Stimulated activated CD8-positive, alpha-beta memory T cell treated with anti-CD3 and anti-CD28 coated beads, Interleukin-4, amount 100 ng/mL, for 4 hours (primary cell): ENCODE measurements around the gene SELENOM.

ENCODE experiments used
- DNase-seq, 2 donors: peaks; one replicate each; pipeline ENCODE4 v3.0.0-alpha.2; 2020; ENCODE audit warnings: low read depth in 2 of 2, low spot score in 1 of 2

SELENOM gene

DNA sequence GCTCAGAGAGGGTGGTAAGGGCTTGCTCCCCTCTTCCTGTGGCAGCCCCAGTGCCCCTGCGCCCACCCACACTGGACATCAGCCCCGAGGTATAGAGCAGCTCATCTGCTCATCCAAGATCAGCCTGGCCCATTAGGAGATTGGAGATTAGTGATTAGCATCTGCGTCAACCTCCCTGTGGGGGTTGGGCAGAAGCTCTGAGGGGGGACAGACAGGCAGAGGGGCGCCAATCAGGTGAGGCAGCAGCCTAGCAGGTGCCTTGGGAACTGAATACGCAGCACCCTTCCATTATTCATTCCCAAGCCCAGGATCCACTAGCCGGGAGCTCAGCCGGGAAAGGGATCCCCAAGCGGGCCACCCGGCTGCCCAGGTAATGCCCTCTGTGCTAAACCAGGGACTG lies 15.2 kb downstream of the SELENOM start:
- no peak for DNase-seq

DNA sequence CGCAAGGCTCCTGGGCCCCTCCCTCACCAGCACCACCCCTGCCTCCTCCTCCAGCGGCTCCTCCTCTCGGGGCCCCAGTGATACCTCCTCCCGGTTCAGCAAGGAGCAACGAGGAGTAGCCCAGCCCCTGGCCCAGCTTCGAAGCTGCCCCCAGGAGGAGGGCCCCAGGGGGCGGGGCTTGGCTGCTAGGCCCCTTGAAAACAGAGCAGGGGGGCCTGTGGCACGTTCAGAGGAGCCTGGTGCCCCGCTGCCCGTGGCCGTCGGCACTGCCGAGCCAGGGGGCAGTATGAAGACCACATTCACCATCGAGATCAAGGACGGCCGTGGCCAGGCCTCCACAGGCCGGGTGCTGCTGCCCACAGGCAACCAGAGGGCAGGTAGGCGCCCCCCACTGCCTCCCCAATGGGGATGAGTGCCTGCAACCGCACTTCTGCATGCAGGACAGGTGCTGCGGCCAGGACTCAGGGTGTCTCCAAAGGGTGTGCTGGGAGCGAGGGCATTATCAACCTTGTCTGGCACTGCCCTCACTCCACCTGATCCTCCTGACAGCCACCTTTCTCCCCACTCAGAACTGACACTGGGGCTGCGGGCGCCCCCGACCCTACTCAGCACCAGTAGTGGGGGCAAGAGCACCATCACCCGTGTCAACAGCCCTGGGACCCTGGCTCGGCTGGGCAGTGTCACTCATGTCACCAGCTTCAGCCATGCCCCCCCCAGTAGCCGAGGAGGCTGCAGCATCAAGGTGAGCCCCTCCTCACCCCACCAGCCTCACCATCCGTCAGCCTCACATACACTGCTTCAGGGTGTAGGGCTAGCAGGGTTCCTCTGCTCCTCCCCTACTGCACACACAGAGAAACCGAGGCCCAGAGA lies 16.0 kb downstream of the SELENOM start:
- no peak for DNase-seq

DNA sequence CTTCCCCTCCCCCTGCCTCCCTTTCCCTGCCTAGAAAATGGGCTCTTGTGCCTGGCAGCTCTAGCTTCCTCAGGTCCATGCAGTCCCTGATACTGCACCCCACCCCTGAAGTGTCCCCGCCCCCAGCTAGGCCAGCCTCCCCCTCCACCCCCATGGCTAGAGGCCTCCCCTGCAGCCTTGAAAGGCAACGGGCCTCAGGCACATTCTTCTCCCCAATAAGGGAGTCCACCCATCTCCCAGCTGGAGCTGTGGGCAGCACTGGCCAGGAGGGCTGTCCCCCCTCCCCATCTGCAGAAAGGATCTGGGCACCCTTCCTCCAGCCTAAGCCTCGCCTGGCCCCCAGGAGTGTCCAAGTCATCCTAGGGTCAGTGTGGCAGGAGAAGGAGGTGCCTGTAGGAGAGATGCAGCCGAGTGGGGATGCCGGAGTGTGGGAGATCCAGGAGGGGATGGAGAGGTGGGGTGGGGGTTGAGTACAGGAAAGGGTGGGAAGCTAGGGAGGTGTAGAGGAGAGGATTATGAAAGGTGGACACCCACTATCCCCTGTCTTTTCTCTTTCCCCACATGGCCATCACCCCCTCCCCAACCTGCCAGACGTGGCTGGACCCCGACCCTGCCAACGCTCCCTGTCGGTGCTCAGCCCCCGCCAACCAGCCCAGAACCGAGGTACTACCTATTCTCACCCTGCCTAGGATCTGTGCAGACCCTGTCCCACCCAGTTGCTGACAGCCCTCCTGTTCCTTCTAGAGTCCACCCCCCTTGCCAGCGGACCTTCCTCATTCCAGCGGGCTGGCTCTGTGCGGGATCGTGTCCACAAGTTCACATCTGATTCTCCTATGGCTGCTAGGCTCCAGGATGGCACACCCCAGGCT lies 16.9 kb downstream of the SELENOM start:
- no peak for DNase-seq

DNA sequence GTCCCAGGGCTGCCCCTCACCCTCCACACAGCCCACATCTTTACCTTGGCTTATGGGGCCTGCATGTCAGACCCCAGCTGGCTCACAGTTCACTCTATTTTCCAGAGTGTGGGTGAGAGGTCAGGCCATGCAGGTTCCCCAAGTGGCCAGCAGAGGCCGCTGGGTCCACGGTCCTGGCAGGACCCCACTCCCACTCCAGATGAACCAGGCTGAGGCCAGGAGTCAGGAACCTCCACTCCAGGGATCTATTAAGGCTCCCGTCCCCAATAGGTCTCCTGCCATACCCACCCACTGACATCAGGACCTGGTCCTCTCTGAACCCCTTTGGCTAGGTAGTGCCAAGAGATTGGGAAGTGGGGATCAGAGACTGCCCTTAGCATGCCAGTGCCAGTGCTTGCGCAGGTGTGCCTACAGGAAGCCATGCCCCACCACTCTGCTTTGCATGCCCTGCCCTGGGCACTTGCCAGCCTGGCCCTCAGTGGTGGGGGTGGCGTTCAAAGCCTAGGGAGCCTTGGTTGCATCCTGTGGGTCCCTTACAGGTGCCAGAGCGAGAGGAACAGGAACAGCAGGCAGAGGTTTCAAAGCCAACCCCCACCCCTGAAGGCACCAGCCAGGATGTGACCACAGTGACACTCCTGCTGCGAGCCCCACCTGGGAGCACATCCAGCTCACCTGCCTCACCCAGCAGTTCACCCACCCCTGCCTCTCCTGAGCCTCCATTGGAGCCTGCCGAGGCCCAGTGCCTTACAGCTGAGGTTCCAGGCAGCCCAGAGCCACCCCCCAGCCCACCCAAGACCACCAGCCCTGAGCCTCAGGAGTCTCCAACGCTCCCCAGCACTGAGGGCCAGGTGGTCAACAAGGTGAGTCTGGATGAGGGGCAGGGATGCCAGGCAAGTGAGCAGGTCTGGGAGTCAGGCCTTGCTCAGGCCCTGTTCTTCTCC lies 17.9 kb downstream of the SELENOM start:
- DNase-seq = no peak

DNA sequence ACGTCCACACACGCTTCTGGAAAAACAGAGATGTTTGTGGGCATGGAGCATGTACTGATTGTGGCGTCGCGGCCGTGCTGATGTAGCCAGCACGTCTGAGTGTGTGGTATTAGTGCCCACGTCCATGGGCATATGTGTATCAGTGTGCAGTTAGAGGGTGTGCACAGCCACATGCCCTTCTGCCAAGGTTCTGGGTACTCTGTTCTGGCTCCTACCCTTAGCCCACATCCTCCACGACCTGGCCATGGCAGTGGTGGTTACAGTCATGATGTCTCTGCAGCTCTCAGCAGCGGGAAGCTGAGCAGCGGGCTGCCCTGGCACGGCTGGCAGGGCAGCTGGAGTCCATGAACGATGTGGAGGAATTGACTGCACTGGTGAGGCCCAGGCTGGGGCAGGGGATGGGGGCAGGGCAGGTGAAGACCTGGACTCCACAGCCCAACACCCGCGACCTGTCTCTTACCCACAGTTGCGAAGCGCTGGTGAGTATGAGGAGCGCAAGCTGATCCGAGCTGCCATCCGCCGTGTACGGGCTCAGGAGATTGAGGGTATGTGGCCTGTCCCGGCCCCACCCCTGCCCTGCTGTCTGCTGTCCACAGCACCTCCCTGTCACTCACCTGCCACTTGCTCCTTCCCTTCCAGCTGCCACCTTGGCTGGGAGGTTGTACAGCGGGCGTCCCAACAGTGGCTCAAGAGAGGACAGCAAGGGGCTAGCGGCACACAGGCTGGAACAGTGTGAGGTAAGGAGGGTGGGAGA lies 19.0 kb downstream of the SELENOM start:
- DNase-seq = no peak

DNA sequence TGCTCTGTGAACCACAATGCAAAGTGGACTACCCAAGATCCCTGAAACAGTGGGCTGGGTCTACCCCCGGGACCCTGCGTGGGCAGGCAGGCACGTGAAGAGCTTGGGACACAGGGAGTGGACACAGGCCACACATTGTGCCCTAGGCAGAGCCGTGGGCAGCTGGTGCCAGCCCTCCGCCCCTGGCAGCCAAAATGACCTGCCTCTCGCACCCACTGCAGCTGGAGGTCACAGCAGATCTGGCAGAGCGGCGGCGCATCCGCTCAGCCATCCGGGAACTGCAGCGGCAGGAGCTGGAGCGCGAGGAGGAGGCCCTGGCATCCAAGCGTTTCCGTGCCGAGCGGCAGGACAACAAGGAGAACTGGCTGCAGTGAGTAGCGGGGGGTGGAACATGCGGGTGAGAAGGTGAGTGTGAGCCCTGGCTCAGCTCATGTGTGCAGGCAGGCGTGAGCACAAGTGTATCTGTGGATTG lies 19.6 kb downstream of the SELENOM start:
- no peak for DNase-seq

DNA sequence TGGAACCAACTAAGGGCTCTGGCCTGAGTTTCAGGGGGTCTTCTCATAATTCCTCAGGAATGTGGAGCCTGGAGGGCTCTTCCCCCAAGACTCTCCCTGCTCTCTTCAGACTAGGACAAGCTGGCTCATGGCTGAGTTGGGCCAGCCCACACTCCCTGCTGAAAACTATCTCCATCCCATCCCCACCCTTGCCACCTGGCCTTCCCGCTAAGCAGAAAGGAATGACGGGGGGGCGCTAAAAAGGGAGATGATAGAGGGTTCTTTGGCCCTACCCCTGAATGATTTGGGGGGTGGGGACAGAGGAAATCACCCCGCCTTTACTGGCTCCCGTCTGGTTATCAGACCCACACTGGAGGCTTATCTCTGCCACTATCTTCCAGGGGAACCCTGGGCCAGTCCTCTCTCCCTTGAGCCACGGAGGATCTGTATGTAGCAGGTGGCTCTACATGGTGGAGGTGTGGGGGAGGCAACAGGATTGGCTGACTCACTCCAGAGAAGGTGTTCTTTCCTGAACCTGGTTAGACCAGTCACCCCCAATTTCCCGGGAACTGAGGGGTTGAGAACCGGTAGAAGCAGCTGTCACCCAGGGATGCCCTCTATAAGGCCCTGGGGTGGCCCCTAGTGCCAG lies 20.6 kb downstream of the SELENOM start:
- DNase-seq = no peak

DNA sequence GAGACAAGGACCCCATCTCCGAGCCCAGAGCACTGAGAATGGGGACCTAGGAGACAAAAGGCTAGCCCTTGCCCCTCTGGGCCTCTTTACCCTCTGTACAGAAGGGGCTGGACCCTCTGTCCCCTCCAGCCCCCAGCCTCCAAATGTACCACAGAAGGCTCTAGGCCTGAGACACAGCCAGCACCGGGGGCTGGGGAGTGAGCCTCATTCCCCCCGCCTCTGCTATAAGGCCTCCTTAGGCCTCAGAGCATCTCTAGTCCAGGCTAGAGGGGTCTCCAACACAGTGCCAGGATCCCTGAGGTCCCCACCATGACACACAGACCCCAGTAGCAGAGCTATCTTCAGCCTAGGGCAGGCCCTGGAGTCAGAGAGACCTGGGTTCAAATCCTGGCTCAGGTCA lies 21.4 kb downstream of the SELENOM start:
- no peak for DNase-seq

DNA sequence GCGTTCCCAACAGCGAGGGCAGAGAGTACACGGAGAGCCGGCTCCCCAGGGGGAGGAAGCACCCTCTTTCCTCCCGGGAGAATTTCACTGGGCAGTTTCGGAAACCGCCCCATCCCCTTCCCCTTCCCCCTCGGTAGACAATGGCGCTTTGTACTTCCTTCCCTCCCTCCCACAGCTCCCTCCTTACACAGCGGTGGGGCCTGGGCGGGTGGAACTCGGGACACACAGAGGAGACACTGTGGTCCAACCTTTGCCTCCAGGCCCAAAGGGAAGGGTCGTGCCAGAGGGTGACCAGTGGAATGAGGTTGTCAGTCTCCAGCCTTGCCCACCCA lies 21.9 kb downstream of the SELENOM start:
- no peak for DNase-seq

DNA sequence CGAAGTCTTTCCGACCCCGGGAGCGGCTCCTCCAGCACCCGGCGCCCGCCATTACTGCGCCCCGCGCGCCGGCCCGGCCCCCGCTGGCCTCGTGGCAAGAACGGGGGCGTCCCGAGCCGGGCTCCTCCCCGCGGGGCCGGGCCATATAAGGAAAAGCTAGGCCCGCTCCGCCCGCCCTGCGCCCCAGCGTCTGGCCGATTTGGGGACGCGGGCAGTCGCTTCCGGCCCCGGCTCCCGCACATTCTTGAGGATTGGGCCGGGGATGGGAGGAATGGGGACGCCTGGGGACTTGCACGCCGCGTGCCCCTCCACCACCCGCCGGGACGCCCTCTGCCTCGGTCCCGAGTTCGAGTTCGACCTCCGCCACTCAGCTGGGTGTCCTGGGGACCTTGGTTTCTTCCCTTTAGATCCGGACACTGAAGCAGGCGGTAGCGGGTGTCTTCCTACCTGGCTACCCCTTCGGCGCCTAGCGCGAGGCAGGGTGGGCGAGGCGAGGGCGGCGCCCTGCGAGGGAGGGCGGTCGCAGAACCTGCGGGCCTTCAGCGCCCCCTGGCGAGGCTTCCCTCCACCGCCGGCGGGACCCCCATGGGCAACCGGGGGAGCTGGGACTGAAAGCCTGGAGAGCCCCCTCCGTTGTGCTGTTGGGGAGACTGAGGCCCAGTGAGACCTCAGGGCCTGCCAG lies 22.4 kb downstream of the SELENOM start:
- DNase-seq = peak; percentile 74

DNA sequence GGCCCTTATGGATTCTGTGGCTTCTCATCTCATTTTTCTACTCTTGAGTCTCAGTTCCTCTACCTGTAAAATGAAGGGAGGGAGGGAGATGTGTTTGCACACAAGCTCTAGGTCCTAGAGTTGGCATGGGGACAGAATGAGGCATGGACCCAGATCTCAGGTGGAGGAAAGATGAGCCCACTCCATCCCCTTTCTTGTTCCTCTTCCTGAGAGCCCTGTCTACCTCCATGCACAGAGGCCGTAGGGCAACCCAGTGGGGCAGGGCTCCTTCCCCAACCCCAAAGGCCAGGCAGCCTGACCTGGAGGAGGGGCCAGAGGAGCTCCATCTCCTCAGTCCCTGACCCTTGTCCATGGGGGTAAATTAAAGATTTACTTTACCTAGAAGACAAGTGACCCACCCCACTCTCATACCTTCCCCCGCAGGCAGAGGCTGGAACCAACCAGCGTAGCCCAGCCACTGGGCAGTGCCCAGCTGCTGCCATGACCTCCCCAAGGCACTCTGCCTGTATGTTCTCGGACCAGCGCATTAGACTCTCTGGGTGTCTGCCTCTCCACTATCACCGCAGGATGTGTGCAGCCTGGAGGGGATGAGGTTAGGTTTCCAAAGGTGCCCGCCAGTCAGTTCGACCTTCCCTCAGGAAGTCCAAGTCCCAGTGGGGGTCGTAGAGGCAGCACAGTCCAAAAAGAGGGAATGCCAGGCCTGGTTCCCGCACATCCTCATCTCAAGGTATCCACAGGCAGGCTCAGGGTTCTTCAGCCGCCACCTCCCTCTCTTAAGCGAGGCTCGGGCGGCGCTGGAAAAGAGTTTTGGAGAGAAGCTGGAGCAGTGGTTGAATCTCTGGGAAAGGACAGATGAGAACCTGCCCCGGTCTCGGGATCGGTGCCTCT lies 23.2 kb downstream of the SELENOM start:
- DNase-seq = no peak

DNA sequence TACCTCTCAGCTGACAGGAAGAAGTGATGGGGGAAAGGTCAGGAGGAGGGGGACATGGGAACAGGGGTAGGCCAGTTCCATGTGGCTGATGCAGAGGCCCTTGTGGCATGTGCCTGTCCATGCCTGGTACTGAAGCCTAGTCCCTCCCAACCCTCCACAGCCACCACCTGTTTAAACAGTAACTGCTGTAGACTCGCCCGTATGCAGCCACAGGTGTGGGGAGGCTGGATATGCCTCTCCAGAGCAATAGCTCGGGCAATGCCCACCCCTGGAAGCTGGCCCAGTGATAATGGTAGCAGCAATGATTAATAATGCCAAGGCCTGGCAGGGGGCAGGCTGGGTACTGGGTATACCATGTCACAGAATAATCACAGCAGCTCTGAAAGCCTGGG lies 24.0 kb downstream of the SELENOM start:
- DNase-seq = no peak

DNA sequence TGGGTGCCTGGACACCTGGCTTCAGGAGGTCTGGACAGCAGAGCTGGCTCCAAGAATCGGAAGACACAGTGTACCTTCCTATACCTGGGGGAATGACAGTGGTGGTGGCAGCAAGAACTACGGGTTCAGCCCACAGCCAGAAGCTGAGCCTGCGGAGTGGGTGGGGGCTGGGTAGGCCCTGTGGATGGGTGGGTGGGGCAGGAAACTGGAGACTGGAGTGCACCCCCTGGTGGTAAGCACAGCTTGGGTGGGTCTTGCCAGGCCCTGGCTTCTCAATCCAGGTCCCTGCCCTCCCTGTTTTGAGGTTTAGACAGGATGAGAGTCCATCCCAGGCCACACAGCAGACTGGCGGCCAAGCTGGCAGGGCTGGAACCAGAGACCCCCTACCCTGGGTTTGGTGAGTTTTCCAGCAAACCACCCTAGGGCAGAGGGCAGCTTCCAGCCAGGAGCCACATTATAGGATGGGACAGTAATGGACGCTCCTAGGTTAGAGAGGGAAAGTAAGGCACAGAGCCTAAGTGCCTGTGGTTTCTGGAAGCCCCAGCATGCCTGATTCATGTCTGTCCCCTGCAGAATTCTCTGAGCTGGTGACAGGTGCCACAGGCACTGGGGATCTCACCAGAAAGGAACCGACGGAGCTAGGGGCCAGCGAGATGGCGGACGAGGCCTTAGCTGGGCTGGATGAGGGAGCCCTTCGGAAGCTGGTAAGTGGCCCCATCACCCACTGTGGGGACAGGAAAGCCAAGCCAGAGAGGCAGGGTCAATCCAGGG lies 24.6 kb downstream of the SELENOM start:
- peak; percentile 32 to 34 for DNase-seq

DNA sequence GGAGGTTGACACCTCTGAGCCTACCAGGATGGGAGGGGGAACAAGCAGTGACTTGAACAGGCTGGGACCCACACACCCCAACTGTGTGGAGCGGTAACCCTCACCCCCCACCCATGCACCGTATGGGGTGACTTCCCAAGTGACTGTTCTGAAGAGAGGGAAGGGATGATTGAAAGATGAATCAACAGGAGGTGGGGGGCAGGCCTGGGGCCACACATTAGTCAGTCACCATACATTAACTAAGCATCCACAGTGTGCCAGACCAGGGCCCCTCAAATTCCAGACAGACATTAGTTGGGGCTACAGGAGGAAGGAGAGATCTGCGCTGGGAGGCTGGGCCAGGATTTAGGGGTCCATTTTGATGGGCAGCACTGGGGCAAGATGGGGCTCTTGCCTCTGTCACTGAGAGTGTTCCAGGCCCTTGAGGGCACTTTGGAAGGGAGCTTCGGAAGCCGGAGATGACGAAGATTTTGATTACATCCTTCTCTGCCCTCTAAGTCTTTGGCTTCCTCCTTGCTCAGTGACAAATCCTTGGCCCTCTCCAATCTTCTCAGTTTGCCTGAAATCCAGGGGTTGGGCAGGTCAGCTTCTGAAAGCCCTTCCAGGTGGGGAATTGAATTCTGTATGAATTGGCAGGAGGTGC lies 25.3 kb downstream of the SELENOM start:
- no peak for DNase-seq

DNA sequence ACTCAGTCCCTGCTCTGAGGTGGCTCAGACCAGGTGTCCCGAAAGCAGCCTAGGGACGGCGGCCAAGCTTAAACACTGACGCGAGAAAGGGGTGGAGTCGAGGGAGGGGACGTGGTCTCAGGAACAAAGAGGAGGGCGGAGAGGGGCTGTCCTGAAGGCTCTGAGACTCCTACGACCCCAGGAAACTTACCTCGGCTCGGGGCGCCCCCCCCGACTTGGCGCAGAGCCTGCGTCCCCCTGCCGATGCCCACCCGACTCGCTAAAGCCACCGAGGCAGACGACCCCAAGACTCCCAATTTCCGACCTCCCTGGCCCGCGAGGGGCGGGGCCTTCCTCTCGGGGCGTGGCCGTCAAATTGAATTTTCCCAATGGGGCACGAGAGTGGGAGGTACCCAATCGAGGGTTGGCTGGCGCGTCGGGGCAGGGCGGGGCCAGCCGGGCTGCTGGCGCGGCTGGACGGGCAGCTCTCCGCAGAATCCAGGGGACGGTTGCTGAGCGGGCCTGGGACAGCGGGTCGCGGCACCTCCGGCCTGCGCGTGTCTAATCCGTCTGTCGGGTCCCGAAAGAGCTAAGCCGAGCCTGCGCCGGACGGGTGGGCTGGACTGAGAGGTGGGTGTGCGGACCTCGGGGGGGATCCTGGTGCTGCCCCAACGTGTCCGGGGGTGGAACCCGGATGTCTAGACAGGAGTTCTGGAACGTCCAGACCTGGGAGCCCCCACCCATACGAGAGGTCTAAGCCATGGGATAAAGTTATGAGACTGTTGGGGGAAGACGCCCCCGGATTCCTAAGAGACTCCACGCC lies 26.3 kb downstream of the SELENOM start, which contains the start of gene SMTN:
TSS of gene SMTN (plus strand) at position 471 of the 802 bp plus-strand sequence. CDS start 1,941 bp downstream, outside the sequence.
- DNase-seq = peak; percentile 75 to 77

DNA sequence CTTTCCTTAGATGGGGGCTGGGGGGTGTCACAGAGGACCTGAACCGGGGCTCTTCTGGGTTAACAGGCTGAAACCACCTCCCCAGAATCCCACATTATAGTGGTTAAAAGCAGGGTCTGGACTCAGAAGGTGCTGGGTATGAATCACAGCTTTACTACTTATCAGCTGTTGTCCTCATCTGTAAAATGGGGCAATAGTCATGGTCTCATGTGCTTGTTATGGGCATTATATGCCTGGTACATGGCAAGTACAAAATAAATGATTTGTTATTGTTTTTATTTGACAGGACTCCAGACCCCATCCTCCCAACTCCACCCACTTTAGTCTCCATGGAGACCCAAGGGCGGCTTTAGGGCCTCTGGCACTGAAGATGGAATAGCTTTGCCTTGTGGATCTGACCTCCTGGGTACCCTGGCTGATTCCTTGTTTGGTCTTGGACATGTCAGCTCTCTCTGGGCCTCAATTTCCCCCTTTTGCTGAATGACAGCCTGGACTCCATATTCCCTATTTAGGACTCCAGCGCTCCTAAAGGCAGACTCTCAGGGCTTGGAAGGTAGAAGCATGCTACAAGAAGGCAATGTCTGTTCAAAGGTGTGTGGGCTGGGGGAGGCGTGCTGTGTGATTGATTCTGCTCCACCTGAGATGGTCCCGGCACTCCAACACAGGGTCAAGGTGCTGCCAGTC lies 27.1 kb downstream of the SELENOM start:
- no peak for DNase-seq
